Peyer's patch (tissue), 4 donors: ENCODE results near the gene FKBP2.

Source experiments
- POLR2A ChIP-seq, 2 donors: fragments of 450-650 bp; IDR thresholded peaks; one replicate each; pipeline ENCODE4 v1.5.1; 2017; ENCODE audit warnings: antibody characterized with exemption in 2 of 2, mild to moderate bottlenecking in 2 of 2, moderate library complexity in 2 of 2
- TF ChIP-seq, protein P1 (sequence below), 6 experiments: fragments of 450-650 bp in 4 of 6; fragments of 200-600 bp in 2 of 6; sonication (generic) in 1 of 6; IDR thresholded peaks; one replicate each; pipeline ENCODE4 v1.5.1; 2017 to 2019; ENCODE audit warnings: antibody characterized with exemption in 6 of 6, mild to moderate bottlenecking in 3 of 6, moderate library complexity in 1 of 6

DNA sequence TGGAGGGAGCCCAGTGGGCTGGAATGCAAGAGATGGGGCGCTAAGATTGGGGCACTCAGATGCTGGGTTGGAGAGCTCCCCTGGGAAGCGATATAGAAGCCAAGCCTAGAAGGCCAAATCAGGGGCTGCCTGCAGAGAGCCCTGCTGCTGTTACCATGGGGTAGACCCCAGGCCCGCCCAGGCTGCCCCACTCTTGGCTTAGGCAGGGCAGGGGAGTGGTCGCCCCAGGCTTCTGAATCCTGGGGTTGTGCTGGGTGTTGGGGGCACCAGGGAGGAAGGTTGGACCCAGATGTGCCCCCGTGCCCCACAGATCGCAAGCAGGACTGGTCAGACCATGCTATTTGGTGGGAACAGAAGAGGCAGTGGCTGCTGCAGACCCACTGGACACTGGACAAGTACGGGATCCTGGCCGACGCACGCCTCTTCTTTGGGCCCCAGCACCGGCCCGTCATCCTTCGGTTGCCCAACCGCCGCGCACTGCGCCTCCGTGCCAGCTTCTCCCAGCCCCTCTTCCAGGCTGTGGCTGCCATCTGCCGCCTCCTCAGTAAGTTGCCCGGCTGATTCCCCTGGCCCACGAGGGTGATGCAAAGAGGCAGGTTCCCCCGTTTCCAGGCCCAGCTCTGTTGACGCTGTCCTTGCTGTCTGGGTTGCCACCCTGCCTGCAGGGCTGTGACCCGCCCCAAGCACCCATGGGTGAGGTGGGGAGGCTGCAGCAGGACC is 30.4 kb upstream of the FKBP2 start:
- TF ChIP-seq POLR2A (IDR thresholded peaks at IDR 0.05), result no peak
- TF ChIP-seq, protein P1, sequence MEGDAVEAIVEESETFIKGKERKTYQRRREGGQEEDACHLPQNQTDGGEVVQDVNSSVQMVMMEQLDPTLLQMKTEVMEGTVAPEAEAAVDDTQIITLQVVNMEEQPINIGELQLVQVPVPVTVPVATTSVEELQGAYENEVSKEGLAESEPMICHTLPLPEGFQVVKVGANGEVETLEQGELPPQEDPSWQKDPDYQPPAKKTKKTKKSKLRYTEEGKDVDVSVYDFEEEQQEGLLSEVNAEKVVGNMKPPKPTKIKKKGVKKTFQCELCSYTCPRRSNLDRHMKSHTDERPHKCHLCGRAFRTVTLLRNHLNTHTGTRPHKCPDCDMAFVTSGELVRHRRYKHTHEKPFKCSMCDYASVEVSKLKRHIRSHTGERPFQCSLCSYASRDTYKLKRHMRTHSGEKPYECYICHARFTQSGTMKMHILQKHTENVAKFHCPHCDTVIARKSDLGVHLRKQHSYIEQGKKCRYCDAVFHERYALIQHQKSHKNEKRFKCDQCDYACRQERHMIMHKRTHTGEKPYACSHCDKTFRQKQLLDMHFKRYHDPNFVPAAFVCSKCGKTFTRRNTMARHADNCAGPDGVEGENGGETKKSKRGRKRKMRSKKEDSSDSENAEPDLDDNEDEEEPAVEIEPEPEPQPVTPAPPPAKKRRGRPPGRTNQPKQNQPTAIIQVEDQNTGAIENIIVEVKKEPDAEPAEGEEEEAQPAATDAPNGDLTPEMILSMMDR (IDR thresholded peaks at IDR 0.05), result no peak
